Dedifferentiated amniotic fluid mesenchymal stem cell (primary cell): ENCODE measurements around the gene DTX2.
"Not testable (repeated sequence)": the region's sequence is repeated elsewhere in the genome, so short reads cannot be mapped to it uniquely, and the experiment has no call there.

ENCODE experiments used
- DNase-seq: peaks from one replicate; pipeline ENCODE4 v3.0.0-alpha.2; 2016; ENCODE audit errors: extremely low spot score

The DTX2 gene

DNA sequence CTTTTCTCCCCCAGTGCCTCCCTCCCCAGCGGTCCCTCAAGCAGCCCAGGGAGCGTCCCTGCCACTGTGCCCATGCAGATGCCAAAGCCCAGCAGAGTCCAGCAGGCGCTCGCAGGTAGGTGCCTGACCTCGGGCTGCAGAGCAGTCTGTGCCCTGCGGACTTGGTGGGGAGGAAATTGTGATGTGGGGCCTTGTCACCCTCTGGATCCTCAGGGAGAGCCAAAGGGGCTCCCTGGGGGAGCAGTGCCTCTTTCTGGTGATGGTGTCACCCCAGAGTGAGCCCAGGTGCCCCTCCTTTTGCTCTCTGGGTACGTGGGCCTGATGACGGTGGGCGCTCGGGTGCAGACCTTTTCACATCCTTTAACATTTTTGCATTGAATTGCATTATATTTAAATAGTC lies 30.6 kb downstream of the DTX2 start:
- not testable (repeated sequence) for DNase-seq

DNA sequence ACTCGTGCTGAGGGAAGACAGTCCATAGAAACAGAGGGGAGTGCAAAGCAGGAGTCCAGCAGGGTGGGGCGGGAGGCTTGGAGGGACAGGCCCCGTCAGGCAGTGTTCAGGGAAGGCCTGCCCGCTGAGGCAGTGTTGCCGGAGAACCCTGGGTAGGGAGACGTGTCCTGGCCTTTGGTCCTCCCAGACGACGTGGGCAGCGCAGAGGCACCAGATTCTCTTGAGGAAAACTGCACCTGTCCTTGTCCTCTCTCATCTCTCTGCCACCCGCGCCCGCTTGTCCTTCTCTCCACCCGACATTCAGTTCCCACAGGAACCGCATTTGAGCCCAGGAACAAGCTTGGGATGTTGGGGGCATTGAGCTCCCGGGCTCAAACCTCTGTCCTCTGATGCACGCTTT lies 34.2 kb downstream of the DTX2 start:
- not testable (repeated sequence) for DNase-seq

DNA sequence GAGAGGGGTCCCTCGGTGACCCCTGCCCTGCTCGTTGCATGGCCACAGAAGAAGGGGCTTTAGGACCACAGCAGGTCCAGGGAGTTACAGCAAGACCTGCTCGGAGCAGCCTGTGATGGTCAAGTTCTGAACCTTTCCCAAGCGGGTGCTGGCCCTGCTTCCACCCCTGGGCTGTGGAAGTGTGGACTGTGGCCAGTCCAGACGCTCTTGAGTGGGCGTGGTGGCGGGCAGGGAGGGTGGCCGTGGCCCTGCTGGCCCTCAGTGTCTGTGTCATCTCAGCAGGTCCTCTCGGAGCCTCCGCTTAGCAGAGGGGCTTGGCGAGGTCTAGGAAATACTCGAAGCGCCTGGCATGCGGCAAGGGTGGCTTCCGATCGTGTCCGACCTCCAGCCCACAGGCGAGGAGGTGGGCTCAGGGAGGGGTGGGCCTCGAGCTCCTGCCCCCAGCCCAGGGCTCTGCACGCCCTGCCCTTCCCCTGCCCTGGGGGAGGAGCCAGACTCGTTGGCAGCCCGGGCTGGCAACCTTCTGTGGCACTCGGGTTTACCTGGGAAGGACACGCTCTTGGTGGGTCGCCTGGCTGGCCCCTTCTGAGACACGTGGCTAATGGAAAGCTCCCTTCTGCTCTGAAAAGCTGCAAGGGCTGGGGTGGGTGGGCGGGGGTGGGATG lies 36.5 kb downstream of the DTX2 start:
- not testable (repeated sequence) for DNase-seq

DNA sequence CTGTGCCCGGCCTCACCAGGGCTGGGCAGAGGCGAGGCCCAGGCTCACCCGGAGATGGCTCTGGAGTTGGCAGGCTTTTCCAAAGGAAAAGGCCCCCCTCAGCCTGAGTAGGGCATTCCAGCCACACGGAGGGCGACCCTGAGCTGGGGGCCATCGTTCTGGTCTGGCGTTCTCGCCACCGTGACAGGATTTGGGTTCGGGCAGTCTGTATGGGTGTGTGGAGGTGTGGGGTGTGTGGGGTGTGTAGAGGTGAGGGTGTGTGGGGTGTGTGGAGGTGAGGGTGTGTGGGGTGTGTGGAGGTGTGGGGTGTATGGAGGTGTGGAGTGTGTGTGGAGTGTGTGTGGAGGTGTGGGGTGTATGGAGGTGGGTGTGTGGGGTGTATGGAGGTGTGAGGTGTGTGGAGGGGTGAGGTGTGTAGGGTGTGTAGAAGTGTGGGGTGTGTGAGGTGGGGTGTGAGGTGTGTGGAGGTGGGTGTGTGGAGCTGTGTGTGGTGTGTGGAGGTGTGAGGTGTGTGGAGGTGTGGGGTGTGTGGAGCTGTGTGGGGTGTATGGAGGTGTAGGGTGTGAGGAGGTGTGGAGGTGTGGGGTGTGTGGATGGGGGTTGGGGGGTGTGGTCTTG lies 37.2 kb downstream of the DTX2 start:
- DNase-seq = not testable (repeated sequence)

DNA sequence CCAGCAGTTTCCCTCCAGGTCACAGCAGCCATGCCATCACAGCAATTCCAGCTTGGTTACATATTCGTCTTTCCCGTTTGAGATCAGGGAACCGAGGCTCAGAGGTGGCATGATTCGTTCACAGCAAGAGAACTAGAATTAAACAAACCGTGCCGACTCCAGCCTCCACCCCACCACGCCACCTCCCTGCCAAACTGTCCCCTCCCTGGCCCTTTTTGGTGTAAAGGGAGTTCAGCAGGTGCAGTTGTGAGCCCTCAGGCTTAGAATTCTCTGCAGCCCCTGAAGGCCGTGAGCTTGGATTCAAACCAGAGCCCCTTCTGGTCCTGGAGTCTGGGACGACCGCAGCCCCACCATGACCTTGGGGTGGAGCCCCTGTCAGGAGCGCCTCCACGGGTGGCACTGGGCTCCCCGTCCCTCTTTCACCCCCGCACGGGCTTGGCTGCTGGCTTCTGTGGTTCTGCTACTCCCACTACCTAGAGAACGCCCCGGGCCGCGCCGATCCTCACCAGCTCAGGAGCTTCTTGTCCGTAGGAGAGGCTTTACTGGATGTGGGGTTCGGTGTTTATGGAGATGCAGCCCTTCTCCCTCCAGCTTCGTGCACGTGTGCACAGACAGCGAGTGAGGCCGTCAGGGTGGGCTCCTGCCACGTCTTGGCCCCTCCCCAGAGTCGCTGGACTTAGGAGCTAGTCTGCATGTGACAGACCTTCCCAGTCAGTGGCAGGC lies 37.9 kb downstream of the DTX2 start:
- not testable (repeated sequence) for DNase-seq

DNA sequence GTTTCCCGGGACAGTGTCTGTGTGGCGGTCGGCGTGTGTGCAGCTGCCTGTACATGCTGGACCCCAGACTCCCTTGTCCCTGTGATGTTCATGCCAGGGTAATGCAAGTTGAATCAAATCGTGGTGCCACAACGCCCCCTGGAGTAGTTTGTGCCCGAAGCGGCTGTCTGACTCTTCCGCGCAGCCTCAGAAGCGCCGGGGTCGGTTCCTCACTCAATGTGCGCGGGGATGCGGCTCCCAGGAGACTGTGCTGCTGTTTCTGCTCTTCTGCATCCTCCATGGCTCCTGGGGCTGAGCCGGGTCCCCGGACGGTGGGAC lies 38.4 kb downstream of the DTX2 start:
- DNase-seq = not testable (repeated sequence)

DNA sequence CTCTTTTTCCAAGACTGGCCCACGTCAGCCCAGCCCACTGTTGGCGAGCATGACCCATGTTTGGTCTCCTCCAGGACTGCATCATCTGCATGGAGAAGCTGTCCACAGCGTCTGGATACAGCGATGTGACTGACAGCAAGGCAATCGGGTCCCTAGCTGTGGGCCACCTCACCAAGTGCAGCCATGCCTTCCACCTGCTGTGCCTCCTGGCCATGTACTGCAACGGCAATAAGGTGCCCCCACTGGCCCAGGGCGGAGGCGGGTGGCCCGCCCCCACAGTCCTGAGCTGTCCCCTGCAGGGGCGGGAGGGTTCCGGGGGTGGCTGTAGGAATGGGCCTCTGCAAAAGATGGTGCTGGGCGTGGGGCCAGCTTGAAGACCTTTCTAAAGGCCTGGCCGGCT lies 40.7 kb downstream of the DTX2 start:
- DNase-seq = not testable (repeated sequence)

DNA sequence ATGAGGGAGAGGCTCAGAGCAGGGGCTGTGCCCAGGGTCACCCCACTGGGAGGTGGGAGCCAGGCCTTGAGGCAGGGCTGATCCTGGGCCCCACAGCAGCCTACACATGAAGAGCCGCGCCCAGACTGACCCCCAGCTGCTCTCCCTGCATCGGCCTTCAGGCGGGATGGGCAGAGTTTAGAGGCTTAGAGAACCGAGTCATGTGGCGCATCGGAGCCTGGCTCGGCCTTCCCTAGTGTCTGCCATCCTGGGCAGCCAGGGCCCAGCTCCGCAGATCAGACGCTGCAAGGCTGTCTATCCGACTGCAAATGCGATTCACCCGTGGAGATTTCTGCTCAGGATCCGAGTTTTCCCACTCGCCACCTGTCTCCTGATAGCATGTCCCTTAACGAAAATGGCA lies 41.3 kb downstream of the DTX2 start:
- not testable (repeated sequence) for DNase-seq

DNA sequence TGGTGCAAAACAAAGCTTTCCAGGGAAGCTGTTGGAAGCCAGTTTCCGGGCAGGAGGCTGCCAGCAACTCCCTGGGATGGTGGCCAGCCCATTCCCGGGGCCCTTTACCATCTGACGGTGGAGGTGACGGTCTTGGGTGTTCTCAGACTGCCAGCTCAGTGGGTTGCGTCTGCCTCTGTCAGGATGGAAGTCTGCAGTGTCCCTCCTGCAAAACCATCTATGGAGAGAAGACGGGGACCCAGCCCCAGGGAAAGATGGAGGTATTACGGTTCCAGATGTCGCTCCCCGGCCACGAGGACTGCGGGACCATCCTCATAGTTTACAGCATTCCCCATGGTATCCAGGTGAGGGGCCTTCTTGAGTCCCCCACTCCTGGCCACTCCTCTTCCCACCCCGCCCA lies 41.7 kb downstream of the DTX2 start:
- DNase-seq = not testable (repeated sequence)

DNA sequence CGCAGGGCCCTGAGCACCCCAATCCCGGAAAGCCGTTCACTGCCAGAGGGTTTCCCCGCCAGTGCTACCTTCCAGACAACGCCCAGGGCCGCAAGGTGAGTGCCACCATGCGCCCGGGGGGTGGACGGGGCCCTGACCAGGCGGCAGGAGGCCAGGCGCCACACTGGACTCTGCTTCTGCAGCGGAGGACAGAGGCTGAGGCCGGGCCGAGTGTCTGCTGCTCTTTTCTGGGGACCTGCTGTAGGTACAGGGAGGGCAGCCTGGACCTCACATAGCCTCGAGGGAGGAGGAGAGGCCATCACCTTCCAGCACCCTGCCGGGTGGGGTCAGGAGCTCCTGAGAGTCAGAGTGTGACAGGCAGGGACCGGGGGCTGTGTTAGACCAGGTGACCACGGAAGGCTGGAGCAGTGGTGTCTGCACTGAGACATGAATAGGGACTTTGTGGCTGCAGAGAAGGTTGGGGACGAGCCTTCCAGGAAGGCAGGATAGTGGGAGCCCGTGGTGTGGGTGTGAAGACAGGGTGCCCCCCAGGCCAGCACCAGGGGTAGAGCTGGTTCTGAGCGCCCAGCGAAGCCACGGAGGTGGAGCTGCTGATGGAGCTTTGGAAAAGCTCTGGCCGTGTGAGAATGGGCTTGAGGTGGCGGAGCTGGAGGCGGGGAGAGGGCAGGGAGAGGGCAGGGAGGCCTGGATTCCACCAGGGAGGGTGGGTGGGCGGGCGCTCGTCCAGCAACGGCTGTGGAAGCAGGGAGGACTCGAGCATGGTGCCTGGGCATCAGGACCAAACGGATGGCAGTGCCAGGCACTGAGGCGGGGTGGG lies 43.0 kb downstream of the DTX2 start:
- not testable (repeated sequence) for DNase-seq

DNA sequence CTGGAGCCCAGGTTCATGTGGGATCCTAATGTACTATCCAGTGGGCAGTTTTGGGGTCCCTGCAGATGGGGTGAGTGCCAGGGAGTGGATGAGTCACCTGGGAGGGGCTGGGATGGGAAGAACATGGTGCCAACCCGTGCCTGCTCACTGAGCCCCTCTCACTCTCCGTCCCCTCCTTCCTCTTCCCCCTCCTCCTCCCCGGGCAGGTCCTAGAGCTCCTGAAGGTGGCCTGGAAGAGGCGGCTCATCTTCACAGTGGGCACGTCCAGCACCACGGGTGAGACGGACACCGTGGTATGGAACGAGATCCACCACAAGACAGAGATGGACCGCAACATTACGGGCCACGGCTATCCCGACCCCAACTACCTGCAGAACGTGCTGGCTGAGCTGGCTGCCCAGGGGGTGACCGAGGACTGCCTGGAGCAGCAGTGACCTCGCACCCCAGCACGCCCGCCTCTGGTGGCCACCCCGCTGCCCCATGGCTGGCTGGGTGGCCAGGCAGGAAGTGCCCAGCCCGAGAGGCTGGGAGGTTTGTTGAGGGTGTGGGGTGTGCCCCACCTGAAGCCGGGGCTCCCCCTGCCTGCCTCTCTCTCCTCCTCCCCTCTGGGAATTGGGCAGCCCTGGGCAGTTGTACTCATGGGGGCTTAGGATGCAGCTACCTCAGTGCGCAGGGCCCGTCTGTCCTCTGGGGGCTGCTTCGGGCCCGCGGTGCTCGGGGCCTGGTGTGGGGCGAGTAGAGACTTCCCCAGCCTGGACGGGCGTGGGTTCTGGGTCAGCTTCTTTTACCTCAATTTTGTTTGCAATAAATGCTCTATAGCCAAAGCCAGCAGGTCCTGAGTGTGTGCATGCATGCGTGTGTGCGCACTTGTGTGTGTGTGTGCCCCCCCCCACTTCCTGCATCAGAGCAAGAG lies 43.9 kb downstream of the DTX2 start:
- no peak for DNase-seq

DNA sequence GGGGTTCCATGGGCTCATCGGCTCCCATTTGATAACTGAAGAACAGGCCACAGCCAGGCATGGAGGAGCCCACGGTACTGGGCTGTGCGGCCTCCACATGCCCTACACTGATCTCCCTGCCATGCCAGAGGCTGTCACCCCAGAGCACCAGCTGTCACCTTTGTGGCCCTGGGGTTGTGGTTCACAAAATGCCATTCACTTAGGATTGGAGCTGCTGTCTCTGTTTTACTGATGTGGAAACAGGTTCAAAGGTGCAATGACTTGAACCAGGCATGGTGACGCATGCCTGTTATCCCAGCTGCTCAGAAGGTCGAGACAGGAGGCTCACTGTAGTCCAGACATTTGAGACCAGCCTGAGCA lies 44.6 kb downstream of the DTX2 start:
- DNase-seq = no peak

DNA sequence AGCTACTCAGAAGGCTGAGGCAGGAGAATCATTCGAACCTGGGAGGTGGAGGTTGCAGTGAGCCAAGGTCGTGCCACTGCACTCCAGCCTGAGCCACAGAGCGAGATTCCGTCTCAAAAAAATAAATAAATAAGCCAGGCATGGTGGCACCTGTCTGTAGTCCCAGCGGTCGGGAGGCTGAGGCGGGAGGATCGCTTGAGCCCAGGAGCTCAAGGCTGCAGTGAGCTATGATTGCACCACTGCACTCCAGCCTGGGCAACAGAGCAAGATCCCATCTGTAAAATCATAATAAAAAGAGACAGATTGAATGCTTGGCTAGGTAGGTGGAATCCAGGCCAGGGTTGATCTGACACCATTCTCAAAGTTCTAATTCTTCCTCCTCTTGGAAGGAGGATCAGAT lies 45.1 kb downstream of the DTX2 start:
- DNase-seq = not testable (repeated sequence)

DNA sequence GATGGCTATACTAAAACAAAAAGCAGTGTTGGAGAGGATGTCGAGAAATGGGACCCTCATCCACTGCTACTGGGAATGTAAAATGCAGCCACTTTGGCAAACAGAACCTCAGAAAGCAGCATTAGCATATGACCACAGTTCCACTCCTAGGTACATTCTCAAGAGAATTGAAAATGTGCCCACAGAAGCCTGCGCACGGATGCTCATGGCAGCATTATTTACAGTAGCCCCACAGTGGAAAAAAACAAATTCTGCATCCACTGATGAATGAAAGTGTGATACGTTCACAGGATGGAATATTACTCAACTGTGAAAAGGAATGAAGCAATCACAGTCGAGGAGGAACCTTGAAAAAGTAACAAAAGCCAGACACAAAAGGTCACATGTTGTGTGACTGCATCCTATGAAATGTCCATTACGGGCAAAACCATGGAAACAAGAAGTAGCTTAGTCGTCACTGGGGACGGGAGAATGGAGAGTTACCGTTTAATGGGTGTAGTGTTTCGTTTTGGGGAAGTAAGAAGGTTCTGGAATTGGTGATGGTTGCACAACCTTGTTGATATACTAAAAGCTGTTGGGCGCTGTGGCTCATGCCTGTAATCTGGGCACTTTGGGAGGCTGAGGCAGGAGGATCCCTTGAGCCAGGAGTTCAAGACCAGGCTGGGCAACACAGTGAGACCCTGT lies 46.4 kb downstream of the DTX2 start:
- DNase-seq = no peak

DNA sequence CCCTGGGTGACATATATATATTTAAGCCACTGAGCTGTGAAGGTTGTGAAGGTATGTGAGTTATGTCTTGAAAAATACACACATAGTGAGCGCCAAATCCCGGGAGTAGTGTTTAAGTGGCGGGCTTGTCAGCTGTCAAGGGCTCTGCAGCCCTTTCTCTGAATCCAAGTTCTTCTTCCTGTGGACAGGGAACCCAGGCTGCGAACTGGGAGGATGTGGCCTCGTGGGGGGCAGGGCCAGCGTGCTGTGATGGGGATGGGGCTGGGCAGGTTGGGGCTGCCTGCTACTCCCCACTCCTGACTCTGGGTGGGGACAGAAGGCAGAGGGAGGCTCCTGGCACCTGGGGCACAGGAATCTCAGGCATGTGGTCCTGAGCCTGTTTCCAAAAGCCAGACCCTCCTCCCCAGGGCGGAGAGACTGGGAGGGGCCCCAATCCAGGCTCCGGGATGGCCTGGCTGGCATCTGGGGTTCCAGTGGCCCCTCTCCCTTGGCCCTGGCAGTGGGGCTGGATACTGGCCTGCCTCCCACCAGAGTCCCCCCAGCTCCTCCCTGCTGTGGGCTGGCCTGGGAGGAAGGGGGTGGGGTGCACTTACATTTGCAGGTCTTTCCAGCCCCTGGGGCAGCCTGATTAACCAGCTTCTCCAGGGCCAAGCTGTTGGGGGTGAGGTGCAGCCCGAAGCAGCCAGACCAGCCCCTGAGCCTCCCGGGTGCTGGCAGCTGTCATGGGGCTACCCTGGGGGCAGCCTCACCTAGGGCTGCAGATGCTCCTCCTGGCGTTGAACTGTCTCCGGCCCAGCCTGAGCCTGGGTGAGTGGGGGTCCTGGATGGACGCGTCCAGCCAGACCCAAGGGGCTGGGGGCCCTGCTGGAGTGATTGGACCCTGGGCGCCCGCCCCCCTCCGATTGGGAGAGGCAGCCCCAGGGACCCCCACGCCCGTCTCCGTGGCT lies 48.7 kb downstream of the DTX2 start, which contains the start of gene UPK3B:
UPK3B (plus strand) TSS at position 622 of the 947 bp plus-strand sequence; CDS start at position 723, 101 bp downstream.
- DNase-seq = no peak

DNA sequence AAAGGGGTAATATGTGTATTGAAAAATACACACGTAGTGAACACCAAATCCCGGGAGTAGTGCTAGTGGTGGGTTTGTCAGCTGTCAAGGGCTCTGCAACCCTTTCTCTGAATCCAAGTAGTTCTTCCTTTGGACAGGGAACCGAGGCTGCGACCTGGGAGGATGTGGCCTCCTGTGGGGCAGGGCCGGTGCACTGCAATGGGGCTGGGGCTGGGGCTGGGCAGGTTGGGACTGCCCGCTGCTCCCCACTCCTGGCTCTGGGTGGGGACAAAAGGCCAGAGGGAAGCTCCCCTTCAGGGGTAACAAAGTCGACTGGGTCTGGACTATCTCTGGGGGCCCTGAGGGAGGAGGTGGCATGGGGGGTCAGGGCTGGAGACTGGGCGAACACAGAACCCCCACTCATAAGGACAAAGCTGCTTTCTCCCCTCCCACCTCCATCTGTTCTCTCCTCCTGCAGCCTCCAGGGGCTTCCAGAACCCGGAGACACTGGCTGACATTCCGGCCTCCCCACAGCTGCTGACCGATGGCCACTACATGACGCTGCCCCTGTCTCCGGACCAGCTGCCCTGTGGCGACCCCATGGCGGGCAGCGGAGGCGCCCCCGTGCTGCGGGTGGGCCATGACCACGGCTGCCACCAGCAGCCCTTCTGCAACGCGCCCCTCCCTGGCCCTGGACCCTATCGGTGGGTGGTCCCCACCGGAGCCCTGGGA lies 49.8 kb downstream of the DTX2 start:
- not testable (repeated sequence) for DNase-seq

DNA sequence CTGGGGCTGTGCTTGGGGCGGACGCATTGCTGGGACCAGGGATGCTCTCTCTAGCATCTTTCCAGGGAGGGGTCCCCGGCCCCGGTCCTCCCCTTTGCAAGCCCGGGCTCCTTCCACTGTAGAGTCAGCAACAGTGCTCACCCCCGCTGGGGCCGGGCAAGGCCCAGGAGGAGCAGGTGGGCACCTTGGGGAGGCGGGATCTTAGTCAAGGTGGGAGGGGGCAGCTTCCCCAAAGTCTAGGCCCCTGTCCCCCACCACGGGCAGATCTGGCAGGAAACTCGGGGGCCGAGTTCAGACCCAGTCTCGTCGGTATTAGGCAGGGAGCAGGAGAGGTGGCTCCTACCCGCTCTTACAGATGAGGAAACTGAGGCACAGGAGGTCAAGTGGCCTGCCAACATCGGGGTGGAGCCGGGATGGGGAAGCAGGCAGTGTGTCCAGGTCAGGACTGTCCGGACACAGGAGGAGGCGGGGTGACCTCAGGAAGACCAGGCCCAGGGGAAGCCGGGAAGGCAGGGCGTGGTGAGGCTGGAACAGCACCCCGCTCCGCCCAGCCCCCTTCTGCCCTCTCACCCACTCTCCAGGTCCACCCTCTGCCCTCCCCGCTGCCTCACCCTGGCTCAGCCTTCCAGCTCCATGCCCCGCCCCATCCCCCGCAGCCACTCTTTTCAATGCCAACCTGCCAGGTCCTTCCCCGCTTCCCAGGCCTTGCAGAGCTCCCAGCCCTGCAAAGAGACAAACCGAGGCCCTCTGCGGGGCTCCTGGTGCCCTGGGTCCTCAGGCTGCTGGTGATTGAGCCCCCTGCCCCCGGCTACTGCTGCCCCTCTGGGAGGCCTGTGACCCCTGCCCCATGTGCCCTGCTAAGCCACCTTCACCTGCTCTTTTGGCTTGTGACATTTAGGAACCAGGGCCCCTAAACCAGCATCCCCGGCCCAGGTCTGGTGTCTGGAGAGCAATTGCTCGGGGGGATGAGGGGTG lies 50.7 kb downstream of the DTX2 start:
- DNase-seq = not testable (repeated sequence)
